HUES48 (cell line): Measurements from ENCODE around the gene CRISP2.
"Not testable (repeated sequence)": the region's sequence is repeated elsewhere in the genome, so short reads cannot be mapped to it uniquely, and the experiment has no call there.

Experiments used
- H3K27ac ChIP-seq: one replicate; pipeline ENCODE4 v1.7.0; 2013; ENCODE audit warnings: low read depth, low read length, inconsistent platforms
- H3K27me3 ChIP-seq: 2 replicates; pipeline ENCODE4 v1.6.1; 2013; ENCODE audit warnings: mild to moderate bottlenecking, low read length; ENCODE audit not compliant: control insufficient read depth, insufficient read depth
- H3K36me3 ChIP-seq: 2 replicates; pipeline ENCODE4 v1.6.1; 2013; ENCODE audit warnings: low read length; ENCODE audit not compliant: control insufficient read depth, insufficient read depth
- H3K4me1 ChIP-seq: 2 replicates; pipeline ENCODE4 v1.6.1; 2013; ENCODE audit warnings: mild to moderate bottlenecking, low read length; ENCODE audit not compliant: control insufficient read depth, insufficient read depth
- H3K4me3 ChIP-seq: 2 replicates; pipeline ENCODE4 v1.5.1; 2013; ENCODE audit warnings: mild to moderate bottlenecking, low read depth, low read length
- H3K9ac ChIP-seq: 2 replicates; pipeline ENCODE4 v1.6.1; 2013; ENCODE audit warnings: mild to moderate bottlenecking, low read depth, low read length, moderate library complexity
- H3K9me3 ChIP-seq: 2 replicates; pipeline ENCODE4 v1.6.1; 2013; ENCODE audit warnings: low read length; ENCODE audit not compliant: control insufficient read depth, insufficient read depth

Gene CRISP2

DNA sequence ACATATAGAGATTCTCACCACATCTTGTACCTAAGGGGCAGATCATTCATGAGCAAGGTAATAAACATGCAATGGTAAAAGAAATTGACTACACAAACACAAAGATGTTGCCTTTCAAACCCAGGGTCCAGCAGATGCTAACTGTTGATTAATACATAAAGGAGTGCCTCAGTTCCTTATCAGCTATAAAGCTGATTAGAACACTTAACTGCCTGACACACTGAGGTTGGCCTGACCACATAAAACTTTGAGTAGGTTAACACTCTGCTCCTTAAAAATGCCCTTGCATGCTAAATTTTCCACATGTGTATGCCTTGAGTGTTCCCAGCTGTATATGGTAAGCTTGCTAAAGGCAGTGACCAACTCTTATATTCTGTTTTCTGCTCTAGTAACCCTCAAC lies 14.9 kb downstream of the CRISP2 start:
- Histone ChIP-seq H3K9me3 (no peaks in the 10 kb centered on the region), H3K4me3 (no peak overlapping the region)

DNA sequence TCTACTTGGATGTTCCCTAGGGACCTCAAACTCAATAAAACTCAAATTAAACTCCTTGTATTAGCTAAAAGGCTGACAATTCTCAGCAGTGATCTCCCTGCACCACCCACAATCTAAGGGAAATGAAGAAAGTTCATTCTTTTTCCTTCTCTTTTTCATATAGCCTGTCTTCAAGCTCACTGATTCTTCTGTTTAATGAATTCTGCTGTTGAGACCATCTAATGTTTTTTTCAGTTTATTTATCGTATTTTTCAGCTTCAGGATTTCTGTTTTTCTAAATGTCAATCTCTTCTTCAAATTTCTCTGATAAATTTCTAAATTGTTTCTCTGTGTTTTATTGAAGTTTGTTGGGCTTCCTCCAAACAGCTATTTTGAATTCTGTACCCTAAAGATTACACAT lies 19.8 kb downstream of the CRISP2 start:
- no peaks in the 10 kb centered on the region for H3K9me3 ChIP-seq
- no peaks in the 10 kb centered on the region for H3K4me1 ChIP-seq
- no peak overlapping the region for H3K9ac ChIP-seq
- H3K4me3 ChIP-seq = no peak overlapping the region
- no peaks in the 10 kb centered on the region for H3K27me3 ChIP-seq
- H3K27ac ChIP-seq = no peak overlapping the region
- H3K36me3 ChIP-seq = no peaks in the 10 kb centered on the region

More for the DNA sequence above, 14.9 kb downstream of the CRISP2 start:
- no peak overlapping the region for H3K9ac ChIP-seq
- no peaks in the 10 kb centered on the region for H3K4me1 ChIP-seq
- H3K27ac ChIP-seq = no peak overlapping the region
- no peaks in the 10 kb centered on the region for H3K27me3 ChIP-seq
- no peaks in the 10 kb centered on the region for H3K36me3 ChIP-seq

DNA sequence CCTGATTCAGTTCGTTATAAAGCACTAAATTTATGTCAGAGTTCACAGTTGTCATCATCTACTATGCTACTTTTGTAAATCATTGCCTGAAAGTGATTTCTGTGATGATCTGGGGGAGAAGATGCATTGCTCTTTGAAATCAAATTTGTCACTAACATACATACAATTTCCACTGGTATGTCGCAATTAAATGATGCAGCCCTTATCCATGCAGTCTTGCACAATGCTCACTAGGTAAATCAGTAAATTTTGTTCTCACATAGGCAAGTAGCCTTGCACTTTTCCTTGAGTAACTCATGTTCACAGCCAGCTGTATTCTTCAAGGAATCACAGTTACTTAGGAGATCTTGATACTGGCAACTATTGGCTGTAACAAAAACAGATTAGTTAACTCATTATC lies 20.8 kb downstream of the CRISP2 start:
- no peaks in the 10 kb centered on the region for H3K36me3 ChIP-seq
- no peaks in the 10 kb centered on the region for H3K4me1 ChIP-seq

DNA sequence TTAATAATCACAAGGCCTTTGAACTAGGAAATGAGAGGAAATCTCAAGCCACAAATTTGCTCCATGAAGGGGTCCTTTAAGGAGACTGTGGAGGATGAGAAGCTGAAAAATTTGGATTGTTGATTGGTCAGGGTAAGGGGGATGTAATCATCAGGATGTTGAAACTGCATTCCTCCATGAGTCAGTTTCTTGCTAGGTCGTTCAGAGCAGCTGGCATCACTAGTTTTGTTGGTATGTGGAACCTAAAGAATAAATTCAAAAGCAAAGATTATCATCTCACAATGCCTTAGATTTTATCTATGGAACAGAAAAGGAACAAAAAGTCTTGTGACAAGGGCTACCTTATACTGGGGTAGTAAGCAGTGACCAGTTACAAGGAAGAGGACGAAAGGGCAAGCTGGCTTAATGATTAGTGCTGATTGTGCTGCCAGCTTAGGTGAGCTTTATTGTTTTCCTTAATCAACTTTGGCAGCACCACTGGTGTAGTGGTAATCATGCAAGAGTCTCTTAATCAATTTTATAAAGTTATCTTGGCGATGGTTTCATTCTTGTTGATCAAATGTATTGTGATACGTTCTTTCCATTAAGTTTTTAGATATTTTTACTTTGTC lies 36.6 kb downstream of the CRISP2 start:
- Histone ChIP-seq H3K27ac (no peak overlapping the region), H3K4me1 (no peaks in the 10 kb centered on the region), H3K9me3 (no peaks in the 10 kb centered on the region), H3K27me3 (no peaks in the 10 kb centered on the region), H3K36me3 (no peaks in the 10 kb centered on the region), H3K4me3 (no peak overlapping the region), H3K9ac (no peak overlapping the region; the same call in 1 of the 2 replicates)

More for the DNA sequence above, 20.8 kb downstream of the CRISP2 start:
- Histone ChIP-seq H3K27ac (no peak overlapping the region), H3K4me3 (no peak overlapping the region), H3K9me3 (no peaks in the 10 kb centered on the region), H3K27me3 (no peaks in the 10 kb centered on the region), H3K9ac (no peak overlapping the region)

DNA sequence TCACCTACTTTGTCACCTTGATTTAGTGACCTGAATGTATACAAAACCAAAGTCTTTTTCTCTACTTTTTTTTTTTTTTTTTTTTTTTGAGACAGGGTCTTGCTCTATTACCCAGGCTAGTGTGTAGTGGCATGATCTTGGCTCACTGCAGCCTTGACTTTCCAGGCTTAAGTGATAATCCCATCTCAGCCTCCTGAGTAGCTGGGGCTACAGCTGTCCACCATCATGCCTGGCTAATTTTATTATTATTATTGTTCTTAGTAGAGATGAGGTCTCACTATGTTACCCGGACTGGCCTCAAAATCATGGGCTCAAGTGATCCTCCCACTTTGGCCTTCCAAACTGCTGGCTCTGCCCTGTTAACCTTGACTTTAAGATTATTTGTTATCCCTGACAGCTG lies 37.5 kb downstream of the CRISP2 start:
- Histone ChIP-seq H3K4me3 (no peak overlapping the region), H3K9ac (no peak overlapping the region), H3K27me3 (no peaks in the 10 kb centered on the region), H3K4me1 (no peaks in the 10 kb centered on the region), H3K9me3 (no peaks in the 10 kb centered on the region), H3K36me3 (no peaks in the 10 kb centered on the region), H3K27ac (no peak overlapping the region)

DNA sequence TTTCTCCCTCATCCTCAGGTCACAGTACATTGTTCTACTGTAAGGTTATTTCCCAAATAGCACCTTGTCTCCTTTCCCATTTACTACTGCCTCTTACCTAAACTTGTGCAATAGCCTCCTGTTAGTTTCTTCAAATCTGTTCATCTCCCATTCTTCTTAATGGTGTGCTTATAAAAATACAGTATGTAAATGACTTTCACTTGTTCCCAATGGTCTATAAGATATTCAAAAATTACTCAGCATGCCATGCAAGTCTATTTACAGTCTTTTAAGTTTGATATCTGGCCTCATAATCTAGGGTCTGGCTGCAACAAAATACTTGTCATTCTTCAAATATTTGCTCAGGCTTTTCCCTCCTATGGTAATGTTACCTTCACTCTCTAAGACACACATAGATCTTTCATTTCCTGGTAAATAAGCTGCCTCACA lies 45.2 kb downstream of the CRISP2 start:
- no peaks in the 10 kb centered on the region for H3K27me3 ChIP-seq
- no peaks in the 10 kb centered on the region for H3K36me3 ChIP-seq
- H3K9ac ChIP-seq = no peak overlapping the region
- H3K27ac ChIP-seq = no peak overlapping the region
- no peak overlapping the region for H3K4me3 ChIP-seq
- no peaks in the 10 kb centered on the region for H3K9me3 ChIP-seq
- H3K4me1 ChIP-seq = peaks cover 20% of the 10 kb centered on the region; the same call in 1 of the 2 replicates

DNA sequence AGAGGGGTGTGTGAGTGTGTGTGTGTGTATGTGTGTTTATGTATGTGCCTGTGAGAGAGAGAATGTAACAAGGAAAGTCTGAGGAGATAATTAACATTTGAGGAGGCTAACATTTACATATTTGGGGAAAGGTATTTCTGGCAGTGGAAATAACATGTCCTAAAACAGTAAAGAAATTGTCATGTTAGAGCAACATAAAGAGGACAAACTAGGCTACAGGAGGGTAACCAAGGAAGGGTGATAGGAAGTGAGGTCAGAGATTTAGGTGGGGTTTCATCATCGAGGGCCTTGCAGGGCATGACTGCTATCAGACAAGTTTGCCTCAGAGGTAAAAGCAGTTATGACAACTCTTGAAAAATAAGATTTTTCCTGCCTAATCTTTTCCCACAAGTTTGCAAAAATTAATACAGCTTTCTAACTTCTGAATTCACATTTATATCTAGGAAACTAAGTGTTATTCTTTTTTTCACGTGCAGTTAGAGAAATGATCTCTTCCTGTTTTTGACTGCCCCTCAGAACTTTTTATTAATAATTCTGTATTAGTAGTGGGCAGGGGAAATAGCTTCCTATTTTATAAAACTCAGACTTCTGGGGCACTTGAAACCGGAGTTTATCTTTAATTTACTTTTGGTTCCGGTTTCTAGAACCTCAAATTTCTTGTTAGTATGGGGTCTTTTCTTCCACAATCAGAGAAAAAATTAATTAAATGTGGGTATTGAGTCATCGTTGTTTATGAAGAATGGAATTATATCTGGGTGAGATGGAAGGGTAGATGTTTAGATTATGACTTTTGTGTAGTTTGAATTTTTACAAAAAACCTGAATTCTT lies 46.2 kb downstream of the CRISP2 start:
- Histone ChIP-seq H3K36me3 (no peaks in the 10 kb centered on the region), H3K9me3 (no peaks in the 10 kb centered on the region), H3K4me1 (peaks cover 20% of the 10 kb centered on the region; the same call in 1 of the 2 replicates), H3K27me3 (no peaks in the 10 kb centered on the region), H3K27ac (no peak overlapping the region), H3K9ac (no peak overlapping the region), H3K4me3 (no peak overlapping the region)

DNA sequence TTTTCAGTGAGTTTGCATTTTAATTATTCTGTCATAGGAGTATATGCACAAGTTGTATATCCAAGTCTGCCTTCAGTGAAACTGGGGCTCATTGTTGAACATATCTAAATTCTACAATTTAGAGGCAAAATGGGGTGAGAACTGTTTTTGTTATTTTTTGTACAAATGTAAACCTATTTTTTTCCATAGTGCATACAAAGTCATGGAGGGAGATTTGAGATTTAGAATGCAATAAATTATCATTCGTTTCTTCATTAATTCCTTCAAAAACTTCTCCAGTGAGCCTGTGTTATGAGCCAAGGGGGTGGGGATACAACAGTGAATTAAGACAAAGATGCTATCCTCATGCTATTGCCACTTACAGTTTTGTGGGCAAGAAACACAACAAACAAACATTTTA lies 46.9 kb downstream of the CRISP2 start:
- no peaks in the 10 kb centered on the region for H3K36me3 ChIP-seq
- H3K4me1 ChIP-seq = peaks cover 20% of the 10 kb centered on the region; the same call in 1 of the 2 replicates
- no peaks in the 10 kb centered on the region for H3K27me3 ChIP-seq
- no peaks in the 10 kb centered on the region for H3K9me3 ChIP-seq
- H3K27ac ChIP-seq = no peak overlapping the region
- no peak overlapping the region for H3K4me3 ChIP-seq
- H3K9ac ChIP-seq = no peak overlapping the region

DNA sequence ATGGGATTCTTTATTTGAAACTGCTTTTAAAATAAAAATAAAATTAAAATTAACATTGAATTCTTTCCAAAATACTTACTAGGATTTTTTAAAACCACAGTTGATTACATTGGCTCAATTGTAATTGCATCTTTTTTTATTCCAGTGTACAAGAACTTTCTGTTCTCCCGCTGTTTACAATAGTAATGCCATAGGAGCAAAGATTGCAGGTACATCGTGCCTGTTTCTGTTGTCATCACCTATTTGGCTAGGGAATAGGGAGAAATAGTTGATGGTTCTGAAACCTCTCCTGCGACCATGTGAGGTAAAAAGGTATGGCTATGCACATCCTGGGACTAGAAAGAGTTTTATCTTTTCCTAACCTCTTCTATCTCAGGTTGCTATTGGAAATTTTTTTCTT lies 48.5 kb downstream of the CRISP2 start:
- Histone ChIP-seq H3K4me1 (peaks cover 20% of the 10 kb centered on the region; the same call in 1 of the 2 replicates), H3K9me3 (no peaks in the 10 kb centered on the region), H3K4me3 (no peak overlapping the region), H3K27me3 (no peaks in the 10 kb centered on the region), H3K36me3 (no peaks in the 10 kb centered on the region), H3K27ac (no peak overlapping the region), H3K9ac (no peak overlapping the region)

DNA sequence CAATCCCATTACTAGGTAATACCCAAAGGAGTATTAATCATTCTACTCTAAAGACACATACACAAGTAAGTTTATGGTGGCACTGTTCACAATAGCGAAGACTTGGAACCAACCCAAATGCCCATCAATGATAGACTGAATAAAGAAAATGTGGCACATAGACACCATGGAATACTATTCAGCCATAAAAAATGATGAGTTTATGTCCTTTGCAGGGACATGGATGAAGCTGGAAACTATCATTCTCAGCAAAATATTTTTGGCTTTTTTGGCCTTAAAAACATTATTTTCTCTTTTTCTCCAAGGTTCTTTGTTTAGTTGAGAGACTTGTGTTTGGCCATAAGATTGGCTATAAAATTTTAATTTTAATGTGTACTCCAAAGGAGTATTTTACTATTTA lies 49.3 kb downstream of the CRISP2 start:
- H3K9me3 ChIP-seq, H3K27me3 ChIP-seq, H3K27ac ChIP-seq, H3K9ac ChIP-seq, H3K4me3 ChIP-seq, H3K36me3 ChIP-seq: not testable (repeated sequence)
- peaks cover 20% of the 10 kb centered on the region; the same call in 1 of the 2 replicates for H3K4me1 ChIP-seq

DNA sequence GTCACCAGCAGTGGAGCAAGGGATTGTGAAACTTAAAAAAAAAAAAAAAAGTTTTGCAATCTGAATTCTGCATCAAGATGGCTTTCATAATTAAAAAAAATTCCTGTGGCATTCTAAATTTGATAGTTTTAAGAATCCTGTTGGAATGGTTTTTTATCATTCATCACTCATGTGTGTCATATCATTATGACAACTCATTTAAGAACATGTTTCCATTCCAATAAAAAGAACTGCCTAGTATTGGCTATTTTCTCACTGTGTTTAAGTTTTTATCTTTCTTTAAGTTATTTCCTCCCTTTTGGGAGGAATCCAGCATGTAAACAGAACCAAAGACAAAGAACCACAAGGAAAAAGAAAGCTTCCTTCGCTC lies 50.5 kb downstream of the CRISP2 start:
- peaks cover 13% of the 10 kb centered on the region; the same call in 1 of the 2 replicates for H3K4me1 ChIP-seq
- H3K27me3 ChIP-seq = no peaks in the 10 kb centered on the region
- no peaks in the 10 kb centered on the region for H3K36me3 ChIP-seq
- no peaks in the 10 kb centered on the region for H3K9me3 ChIP-seq
- H3K9ac ChIP-seq = no peak overlapping the region
- no peak overlapping the region for H3K4me3 ChIP-seq
- no peak overlapping the region for H3K27ac ChIP-seq
